Mucosa of stomach (tissue), 1 donor: ENCODE results near the gene LPXN.

Source experiments
- H3K27me3 ChIP-seq: one replicate; pipeline ENCODE4 v1.7.0; 2013; ENCODE audit warnings: mild to moderate bottlenecking, low read length; ENCODE audit not compliant: control insufficient read depth, insufficient read depth
- H3K36me3 ChIP-seq: one replicate; pipeline ENCODE4 v1.7.0; 2013; ENCODE audit warnings: low read length; ENCODE audit not compliant: control insufficient read depth, insufficient read depth
- H3K4me1 ChIP-seq: one replicate; pipeline ENCODE4 v1.7.0; 2013; ENCODE audit warnings: mild to moderate bottlenecking, low read length; ENCODE audit not compliant: control insufficient read depth, insufficient read depth
- H3K4me3 ChIP-seq: one replicate; pipeline ENCODE4 v1.7.0; 2013; ENCODE audit warnings: low read length
- H3K9ac ChIP-seq: one replicate; pipeline ENCODE4 v1.7.0; 2013; ENCODE audit warnings: mild to moderate bottlenecking, low read length, moderate library complexity
- H3K9me3 ChIP-seq: one replicate; pipeline ENCODE4 v1.7.0; 2013; ENCODE audit warnings: mild to moderate bottlenecking, low read length, moderate library complexity; ENCODE audit not compliant: control insufficient read depth
- donor health status: Pancreatic carcinoma.

LPXN gene

DNA sequence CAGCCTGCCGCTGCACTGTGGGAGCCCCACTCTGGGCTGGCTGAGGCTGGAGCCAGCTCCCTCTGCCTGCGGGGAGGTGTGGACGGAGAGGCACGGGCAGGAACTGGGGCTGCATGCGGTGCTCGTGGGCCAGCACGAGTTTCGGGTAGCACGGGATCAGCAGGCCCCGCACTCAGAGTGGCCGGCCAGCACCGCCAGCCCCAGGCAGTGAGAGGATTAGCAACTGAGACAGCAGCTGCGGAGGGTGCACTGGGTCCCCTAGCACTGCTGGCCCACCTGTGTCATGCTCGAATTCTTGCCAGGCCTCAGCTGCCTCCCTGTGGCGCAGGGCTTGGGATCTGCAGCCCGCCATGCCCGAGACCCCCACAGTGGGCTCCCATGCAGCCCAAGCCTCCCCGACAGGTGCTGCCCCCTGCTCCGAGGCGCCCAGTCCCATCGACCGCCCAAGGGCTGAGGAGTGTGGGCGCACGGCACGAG, 43.8 kb downstream of the LPXN start:
- H3K27me3 ChIP-seq = no peaks in the 10 kb centered on the region

GRCh38 chr11:58530236-58530635, 45.4 kb downstream of the LPXN start:
- H3K9ac ChIP-seq = no peak overlapping the region
- H3K36me3 ChIP-seq = no peaks in the 10 kb centered on the region

More for the DNA sequence above, 43.8 kb downstream of the LPXN start:
- Histone ChIP-seq H3K4me1 (no peaks in the 10 kb centered on the region), H3K36me3 (no peaks in the 10 kb centered on the region), H3K9ac (no peak overlapping the region), H3K4me3 (no peak overlapping the region), H3K9me3 (no peaks in the 10 kb centered on the region)

DNA sequence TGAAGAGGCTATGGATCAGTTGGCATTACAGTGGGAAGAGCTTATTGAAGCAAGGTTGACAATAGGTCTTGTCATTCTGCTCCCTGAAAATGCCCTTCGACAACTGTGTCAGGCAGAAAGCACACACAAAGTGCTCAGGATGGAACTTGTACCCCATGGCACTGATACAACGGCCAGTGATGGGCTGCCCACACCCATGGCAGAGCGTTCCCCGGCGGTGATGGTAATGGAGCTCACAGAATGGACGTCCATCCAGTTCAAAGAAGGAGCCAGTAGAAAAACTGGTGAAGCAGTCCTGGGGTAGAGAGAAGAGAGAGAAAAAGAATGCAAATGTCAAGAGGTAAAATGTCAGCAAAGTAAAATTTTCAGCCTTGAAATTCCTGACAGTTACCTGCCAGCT, 48.2 kb downstream of the LPXN start:
- Histone ChIP-seq H3K36me3 (no peaks in the 10 kb centered on the region), H3K9me3 (no peaks in the 10 kb centered on the region), H3K4me1 (no peaks in the 10 kb centered on the region), H3K9ac (no peak overlapping the region), H3K27me3 (no peaks in the 10 kb centered on the region), H3K4me3 (no peak overlapping the region)

More at GRCh38 chr11:58530236-58530635, 45.4 kb downstream of the LPXN start:
- Histone ChIP-seq H3K9me3 (no peaks in the 10 kb centered on the region), H3K4me1 (no peaks in the 10 kb centered on the region), H3K4me3 (no peak overlapping the region), H3K27me3 (no peaks in the 10 kb centered on the region)

DNA sequence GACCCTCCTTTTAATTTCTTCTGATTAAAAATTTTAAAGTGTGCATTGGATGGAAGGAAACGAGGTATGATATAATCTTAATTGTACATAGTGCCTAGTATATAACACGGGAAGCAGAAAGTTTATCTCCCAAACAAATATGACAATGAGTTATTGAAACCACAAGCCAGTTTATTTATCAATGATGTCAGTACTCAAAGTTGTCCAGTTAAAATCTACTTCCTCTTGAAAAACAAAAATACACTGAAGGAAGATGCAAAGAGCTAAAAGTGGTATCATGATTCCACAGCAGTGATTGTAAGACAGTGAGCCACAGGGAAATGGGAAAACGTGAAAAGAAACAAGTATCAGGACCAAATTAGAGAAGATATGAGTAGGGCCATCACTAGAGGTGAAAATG, 48.9 kb downstream of the LPXN start:
- Histone ChIP-seq H3K36me3 (no peaks in the 10 kb centered on the region), H3K9me3 (no peaks in the 10 kb centered on the region), H3K9ac (no peak overlapping the region), H3K4me1 (no peaks in the 10 kb centered on the region), H3K4me3 (no peak overlapping the region), H3K27me3 (no peaks in the 10 kb centered on the region)

DNA sequence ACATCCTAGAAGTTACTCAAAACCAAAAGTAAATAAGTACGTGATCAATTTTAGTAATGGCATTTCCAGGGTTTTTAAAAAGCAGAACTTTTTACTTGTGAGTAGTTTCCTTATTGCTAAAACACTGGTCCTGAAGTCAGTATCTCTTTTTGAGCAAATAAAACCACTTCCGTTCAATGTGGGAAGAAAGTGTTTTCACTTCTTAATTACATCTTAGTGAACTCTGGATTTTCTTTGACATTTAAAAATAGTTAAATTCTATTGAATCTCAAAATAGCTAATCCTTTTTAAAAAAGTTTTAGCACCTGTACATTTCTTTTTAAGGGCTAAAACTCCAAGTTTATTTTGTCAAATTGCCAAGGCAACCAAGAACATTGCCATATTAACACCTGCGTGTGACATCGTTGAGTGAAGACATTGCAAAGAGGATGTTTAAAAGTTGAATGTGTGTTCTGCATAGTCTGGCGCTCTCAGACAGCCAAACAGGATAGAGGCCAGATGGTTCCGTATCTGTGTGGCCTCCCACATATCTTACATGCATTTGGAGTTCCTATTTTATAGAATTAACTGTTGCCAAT, 50.5 kb downstream of the LPXN start:
- H3K4me3 ChIP-seq = no peak overlapping the region
- no peak overlapping the region for H3K9ac ChIP-seq
- no peaks in the 10 kb centered on the region for H3K27me3 ChIP-seq
- no peaks in the 10 kb centered on the region for H3K9me3 ChIP-seq
- no peaks in the 10 kb centered on the region for H3K4me1 ChIP-seq
- no peaks in the 10 kb centered on the region for H3K36me3 ChIP-seq

DNA sequence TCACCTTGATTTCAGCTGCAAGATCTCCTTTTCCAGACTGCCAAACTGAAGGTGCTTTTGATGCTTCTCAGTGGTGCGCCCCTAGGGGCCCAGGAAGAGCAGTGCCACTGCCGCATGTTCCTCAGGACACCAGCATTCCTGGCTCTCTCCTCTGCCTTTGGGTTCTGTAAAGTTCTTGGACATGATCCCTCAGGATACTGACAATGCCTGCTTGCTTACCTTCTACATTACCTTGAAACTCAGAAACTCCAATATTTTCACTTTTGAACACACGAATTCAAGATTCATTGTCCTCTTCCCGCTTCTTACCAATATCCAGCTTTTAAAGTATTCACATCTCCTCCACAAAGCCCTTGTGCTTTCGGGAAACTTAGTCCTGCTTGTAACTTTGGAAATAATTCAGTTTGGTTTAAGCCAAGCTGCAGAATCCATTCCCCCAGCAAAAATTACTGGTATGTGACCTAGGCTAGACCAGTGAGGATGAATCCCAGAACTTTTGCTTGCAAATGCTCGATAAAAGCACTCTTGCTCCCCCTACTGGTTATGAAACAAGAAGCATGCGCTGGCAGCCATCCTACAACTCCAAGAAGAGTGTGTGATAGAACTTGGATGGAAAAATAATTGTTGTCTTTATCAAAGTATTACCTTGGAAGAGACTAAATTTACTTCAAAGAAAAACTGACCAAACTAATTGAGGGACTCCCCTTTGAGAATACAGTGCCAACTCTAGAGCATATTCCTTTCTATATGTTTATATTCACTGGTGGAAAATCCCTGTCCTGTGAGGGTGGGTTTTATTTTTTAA, 51.2 kb downstream of the LPXN start:
- H3K27me3 ChIP-seq = no peaks in the 10 kb centered on the region
- H3K9me3 ChIP-seq = no peaks in the 10 kb centered on the region
- H3K4me3 ChIP-seq = no peak overlapping the region
- no peak overlapping the region for H3K9ac ChIP-seq
- H3K36me3 ChIP-seq = no peaks in the 10 kb centered on the region
- no peaks in the 10 kb centered on the region for H3K4me1 ChIP-seq

- no peaks in the 10 kb centered on the region for H3K4me1 ChIP-seq
- H3K27me3 ChIP-seq = no peaks in the 10 kb centered on the region
Measured at GRCh38 chr11:58513747-58514367, 61.8 kb downstream of the LPXN start.

GRCh38 chr11:58511636-58512035, 64.0 kb downstream of the LPXN start:
- no peaks in the 10 kb centered on the region for H3K36me3 ChIP-seq
- no peak overlapping the region for H3K9ac ChIP-seq

More at GRCh38 chr11:58513747-58514367, 61.8 kb downstream of the LPXN start:
- H3K4me3 ChIP-seq = no peak overlapping the region
- no peak overlapping the region for H3K9ac ChIP-seq
- no peaks in the 10 kb centered on the region for H3K9me3 ChIP-seq
- no peaks in the 10 kb centered on the region for H3K36me3 ChIP-seq

GRCh38 chr11:58509748-58510147, 65.9 kb downstream of the LPXN start:
- Histone ChIP-seq H3K9ac (no peak overlapping the region), H3K4me3 (no peak overlapping the region), H3K27me3 (no peaks in the 10 kb centered on the region), H3K36me3 (no peaks in the 10 kb centered on the region), H3K9me3 (no peaks in the 10 kb centered on the region), H3K4me1 (no peaks in the 10 kb centered on the region)

More at GRCh38 chr11:58511636-58512035, 64.0 kb downstream of the LPXN start:
- no peaks in the 10 kb centered on the region for H3K27me3 ChIP-seq
- H3K4me3 ChIP-seq = no peak overlapping the region
- H3K4me1 ChIP-seq = no peaks in the 10 kb centered on the region
- H3K9me3 ChIP-seq = no peaks in the 10 kb centered on the region

GRCh38 chr11:58508814-58509213, 66.8 kb downstream of the LPXN start:
- no peaks in the 10 kb centered on the region for H3K36me3 ChIP-seq
- H3K27me3 ChIP-seq = no peaks in the 10 kb centered on the region
- no peaks in the 10 kb centered on the region for H3K9me3 ChIP-seq
- no peak overlapping the region for H3K9ac ChIP-seq
- H3K4me1 ChIP-seq = no peaks in the 10 kb centered on the region
- H3K4me3 ChIP-seq = no peak overlapping the region

DNA sequence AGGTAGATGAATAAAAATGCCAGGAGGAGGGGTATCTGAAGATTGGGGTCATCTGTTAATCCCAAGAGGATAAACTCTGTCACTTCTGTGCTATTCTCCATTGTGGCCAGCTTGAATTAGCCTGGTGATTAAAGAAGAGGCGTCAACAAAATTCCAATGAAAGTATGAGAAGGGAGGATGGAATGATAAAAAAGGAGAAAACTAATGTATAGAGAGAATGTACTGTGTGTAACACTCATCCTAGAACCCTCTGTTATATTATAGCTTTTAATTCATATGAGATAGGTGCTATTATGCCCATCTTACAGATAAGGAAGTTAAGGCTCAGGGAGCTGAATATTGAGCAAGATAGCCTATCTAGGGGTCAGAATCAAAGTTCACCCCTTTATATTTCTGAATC, 67.7 kb downstream of the LPXN start, which contains the start of gene OR5B21:
Gene OR5B21, minus strand, starts transcription at position 101 of the 400 bp plus-strand sequence. Its CDS starts 0 bp downstream, at position 101.
- Histone ChIP-seq H3K9me3 (no peaks in the 10 kb centered on the region), H3K36me3 (no peaks in the 10 kb centered on the region), H3K9ac (no peak within 1 kb of the TSS), H3K4me1 (no peaks in the 10 kb centered on the region), H3K4me3 (no peak within 1 kb of the TSS), H3K27me3 (no peaks in the 10 kb centered on the region)

- H3K4me3 ChIP-seq = no peak overlapping the region
- no peaks in the 10 kb centered on the region for H3K27me3 ChIP-seq
- H3K36me3 ChIP-seq = no peaks in the 10 kb centered on the region
- H3K9me3 ChIP-seq = no peaks in the 10 kb centered on the region
- no peak overlapping the region for H3K9ac ChIP-seq
- H3K4me1 ChIP-seq = no peaks in the 10 kb centered on the region
Measured at GRCh38 chr11:58507355-58507754, 68.3 kb downstream of the LPXN start.
